Medulla oblongata (tissue), 1 donor: ENCODE measurements around the gene DLGAP1.
A peak's percentile ranks its signal among the peaks of the same experiment; 100 is the strongest.
"Not testable (repeated sequence)": the region's sequence is repeated elsewhere in the genome, so short reads cannot be mapped to it uniquely, and the experiment has no call there.

Source experiments
- DNase-seq: peaks from one replicate; pipeline ENCODE4 v3.0.0-alpha.2; 2015; ENCODE audit errors: extremely low spot score

Gene DLGAP1

GRCh38 chr18:3585656-3586509, 869.2 kb downstream of the DLGAP1 start:
- DNase-seq: peak; percentile 86

GRCh38 chr18:3584897-3585460, 870.1 kb downstream of the DLGAP1 start:
- DNase-seq: no peak

DNA sequence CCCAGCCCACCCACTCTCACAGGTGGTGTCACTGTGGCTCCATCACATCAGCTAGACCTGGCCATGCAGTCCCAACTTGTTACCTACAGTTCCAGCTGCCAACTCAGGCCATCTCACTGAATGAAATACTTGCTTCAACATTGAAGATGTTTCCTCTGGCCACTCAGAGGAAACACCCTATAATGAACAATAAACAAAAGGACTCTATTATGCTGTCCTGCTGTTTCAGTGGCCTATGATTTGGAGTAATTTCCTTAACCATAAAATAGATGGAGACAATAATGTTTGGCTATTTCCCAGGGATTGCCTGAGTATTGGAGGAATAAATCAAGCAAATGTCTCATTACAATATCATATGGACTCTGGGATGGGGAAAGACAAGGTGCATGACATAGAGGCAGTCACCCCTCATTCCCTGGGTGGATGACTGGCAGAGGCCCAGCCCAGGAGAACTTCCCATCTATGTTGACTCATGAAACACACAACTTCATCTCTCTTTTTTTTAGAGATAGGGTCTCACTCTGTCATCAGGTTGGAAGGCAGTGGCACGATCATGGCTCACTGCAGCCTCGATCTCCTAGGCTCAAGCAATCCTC, 870.7 kb downstream of the DLGAP1 start:
- no peak for DNase-seq

DNA sequence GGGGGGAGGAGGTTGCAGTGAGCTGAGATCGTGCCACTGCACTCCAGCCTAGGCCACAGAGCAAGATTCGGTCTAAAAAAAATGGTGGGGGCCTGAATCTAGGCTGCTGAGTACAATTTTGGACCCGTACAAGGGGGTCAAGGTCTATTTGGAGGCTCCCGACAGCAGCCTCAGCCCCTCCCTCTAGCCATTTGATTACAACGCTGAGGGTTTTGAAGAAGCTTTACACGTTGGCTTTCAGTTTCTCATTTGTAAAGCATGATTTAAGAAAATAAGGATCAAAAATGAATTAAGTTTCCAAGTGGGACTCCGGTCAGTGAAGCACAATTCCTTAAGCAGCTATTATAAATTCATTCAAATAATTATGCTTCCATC, 871.2 kb downstream of the DLGAP1 start:
- no peak for DNase-seq

DNA sequence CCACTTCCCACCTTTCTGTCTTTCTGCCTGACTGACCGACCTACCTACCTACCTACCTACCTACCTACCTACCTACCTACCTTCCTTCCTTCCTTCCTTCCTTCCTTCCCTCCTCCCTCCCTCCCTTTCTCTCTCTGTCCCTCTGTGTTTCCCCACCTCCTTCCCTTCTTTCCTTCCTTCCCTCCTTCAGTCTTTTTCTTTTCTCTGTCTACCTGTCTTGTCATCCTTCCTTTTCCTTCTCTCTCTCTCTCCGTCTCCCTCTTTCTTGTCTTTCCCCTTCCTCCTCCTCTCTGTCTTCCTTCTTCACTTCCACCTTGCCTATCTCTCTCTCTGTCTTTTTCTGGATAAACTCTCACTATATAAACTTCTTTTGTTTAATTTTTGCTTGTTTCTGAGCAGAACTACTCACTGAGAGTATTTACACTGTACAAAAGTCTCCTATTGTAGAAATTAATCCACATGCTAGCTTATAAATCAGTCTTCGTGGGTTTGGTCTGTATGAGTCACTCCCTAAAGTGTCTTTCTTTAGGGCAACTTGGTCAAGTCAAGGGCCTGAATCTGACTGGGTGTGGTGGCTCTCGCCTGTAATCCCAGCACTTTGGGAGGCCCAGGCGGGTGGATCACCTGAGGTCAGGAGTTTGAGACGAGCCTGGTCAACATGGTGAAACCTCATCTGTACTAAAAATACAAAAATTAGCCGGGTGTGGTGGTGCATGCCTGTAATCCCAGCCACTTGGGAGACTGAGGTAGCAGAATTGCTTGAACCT, 871.8 kb downstream of the DLGAP1 start:
- DNase-seq: not testable (repeated sequence)

GRCh38 chr18:3581890-3582289, 873.2 kb downstream of the DLGAP1 start:
- no peak for DNase-seq

- not testable (repeated sequence) for DNase-seq
These were observed 874.5 kb downstream of the DLGAP1 start for GRCh38 chr18:3580523-3581025.

- no peak for DNase-seq
These were observed 875.4 kb downstream of the DLGAP1 start for GRCh38 chr18:3579701-3580100.

GRCh38 chr18:3578621-3579020, 876.5 kb downstream of the DLGAP1 start:
- DNase-seq: no peak

- DNase-seq: peak; percentile 58
These were observed 877.7 kb downstream of the DLGAP1 start for GRCh38 chr18:3577281-3577855.

DNA sequence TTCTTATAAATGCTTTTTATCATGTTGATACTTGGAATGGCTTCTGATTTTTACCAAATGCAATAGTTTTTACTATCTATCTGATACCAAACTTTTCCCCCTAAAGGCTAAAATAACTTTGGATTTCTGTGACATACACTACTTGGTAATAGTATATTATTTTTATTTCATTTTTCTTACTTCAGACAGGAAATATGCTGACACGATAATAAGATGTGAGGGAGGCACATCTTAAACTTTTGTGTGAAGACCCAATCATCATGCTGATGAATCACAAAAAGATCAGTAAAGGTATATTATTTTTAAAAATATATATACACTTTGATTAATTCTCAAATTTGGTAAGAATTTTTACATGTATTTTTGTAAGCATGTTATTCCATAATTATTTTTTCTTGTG, 882.3 kb downstream of the DLGAP1 start:
- DNase-seq: no peak

DNA sequence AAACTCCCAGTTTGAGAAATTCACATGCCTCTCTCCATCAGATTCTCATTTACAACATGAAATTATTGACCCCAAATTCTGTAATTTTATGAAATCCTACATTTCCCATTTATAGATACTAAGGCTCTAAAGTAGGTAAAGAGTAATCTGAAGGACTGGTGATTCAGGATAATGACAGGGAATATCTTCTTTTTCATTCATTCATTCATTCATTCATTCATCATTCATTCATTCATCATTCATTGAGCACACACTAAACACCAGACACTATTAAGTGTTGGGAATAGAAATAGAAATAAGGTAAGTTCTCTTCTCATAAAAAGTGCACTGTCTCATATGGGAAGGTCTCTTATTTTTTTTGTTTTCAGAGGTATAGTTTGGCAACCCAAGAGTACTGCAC, 888.3 kb downstream of the DLGAP1 start:
- DNase-seq: no peak

GRCh38 chr18:3560755-3561154, 894.4 kb downstream of the DLGAP1 start:
- no peak for DNase-seq

- DNase-seq: no peak
These were observed 900.2 kb downstream of the DLGAP1 start for GRCh38 chr18:3554811-3555427.

GRCh38 chr18:3554091-3554601, 901.0 kb downstream of the DLGAP1 start:
- DNase-seq: no peak

DNA sequence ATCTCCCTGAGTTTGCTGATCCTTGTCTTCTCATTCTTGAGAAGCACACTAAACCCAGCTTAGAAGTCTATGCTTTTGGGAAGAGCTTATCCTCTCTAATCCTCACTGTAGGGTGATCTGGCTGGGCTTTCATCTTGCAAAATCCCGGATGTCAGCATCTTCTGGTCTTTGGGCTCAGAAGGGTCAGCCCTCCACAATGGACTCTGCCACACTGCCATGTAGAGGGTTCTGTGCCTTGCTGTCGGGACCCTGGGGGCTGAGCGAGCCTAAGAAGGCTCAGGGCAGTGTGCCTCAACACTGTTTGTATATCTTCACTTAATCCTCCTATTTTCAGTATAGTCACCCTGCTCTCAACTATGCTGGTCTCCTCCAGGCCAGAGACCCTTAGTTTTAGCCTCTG, 902.8 kb downstream of the DLGAP1 start:
- DNase-seq: no peak

GRCh38 chr18:3547891-3548615, 907.1 kb downstream of the DLGAP1 start:
- no peak for DNase-seq

- no peak for DNase-seq
These were observed 909.0 kb downstream of the DLGAP1 start for GRCh38 chr18:3546106-3546505.

DNA sequence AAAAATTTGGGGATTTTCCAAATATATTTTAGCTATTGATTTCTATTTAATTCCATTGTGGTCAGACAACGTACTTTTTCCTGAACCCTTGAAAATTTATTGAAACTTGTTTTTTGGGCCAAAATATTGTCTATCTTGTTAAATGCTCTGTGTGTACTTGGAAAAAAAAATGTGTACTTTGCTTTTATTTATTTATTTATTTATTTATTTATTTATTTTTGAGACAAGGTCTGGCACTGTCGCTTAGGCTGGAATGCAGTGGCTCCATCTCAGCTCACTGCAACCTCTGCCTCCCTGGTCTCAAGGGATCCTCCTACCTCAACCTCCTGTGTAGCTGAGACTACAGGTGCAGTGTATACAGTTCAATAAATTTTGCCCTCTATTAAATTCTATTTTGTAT, 910.6 kb downstream of the DLGAP1 start:
- no peak for DNase-seq
